Kidney capillary endothelial cell (primary cell): ENCODE measurements around the gene OPCML.

Experiments
- DNase-seq: peaks from one replicate; pipeline ENCODE4 v3.0.0-alpha.2; 2018; ENCODE audit warnings: low spot score

OPCML gene

DNA sequence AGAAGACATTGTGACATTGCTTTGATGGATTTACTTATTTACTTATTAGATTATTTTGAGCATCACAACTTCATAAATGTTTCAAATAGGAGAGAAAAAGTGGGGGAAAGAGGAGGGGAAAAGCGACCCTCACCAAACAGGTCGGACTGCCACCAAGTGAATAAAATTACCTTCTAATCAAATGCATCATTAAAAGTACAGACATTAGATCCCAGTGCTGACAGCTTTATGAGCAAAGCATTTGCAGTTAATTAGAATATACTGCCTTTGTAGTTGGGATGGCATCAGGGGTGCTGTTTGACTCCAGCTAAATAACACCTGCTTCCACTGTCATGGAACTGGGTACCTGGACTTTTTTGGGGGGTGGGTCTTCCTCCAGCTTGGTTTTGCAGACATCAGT lies 299.6 kb downstream of the OPCML start:
- no peak for DNase-seq

DNA sequence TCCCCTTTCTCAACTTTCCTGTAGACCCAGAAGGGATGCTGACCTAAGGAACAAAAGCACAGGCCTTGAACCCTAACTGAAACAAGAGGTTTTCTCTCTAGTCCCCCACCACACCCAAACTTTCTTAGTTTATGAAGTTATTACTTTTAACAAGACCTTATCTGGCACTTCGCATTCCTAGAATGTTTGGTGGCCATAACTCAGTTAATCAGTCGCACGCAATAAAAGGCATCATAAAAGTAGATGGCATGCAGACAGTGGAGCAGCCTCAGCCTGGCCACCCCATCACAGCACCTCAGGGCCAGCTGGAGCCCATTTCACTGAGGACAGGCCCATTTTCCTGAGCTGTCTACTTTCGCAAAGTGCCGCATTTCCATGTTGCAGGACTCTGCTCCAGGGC lies 301.9 kb downstream of the OPCML start:
- no peak for DNase-seq

- DNase-seq: no peak
Measured at GRCh38 chr11:133228471-133229329, 303.6 kb downstream of the OPCML start.

GRCh38 chr11:133227632-133228111 lies 304.6 kb downstream of the OPCML start:
- DNase-seq: no peak

- no peak for DNase-seq
Measured at GRCh38 chr11:133224271-133224670, 308.0 kb downstream of the OPCML start.

DNA sequence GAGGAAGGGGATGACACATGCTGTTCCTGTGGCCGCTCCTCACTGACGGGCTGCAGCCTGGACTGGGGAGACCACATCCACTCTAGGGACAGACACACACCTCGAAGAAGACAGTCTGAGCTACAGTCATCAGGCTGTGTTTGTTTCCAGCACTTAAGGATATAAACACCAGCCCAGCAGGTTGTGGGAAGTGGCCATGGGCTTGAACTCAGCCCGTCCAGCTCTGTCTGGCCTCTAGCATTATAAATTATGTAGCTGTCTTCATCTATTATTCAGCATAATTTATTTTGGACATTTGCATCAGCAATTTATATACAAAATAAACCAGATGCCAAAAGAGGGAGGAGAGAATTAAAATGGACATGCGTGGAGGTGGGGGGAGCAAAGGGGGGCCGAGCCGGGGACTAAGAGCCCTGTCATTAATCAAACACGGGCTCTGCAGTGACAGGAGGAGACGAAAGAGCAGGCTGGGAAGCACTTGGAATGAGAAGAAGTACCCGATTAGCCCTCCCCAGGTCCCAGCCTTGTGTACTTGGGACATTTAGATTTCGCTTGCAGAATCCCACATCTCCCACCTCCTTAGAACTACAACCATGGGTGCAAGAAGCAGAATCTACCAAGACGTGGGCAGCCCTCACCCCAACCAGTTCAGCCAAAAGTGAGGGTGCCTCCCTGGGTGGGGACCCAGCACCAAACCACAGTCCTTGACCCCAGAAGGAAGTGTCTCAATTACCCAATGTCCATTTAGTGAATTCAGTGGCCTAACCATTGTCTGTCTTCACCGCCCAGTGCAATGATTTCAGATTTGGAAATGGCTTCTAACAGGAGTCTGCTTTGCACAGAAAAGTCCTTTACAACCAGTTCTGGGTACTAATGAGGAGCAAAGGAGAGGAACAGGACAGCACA lies 309.6 kb downstream of the OPCML start:
- DNase-seq: no peak

DNA sequence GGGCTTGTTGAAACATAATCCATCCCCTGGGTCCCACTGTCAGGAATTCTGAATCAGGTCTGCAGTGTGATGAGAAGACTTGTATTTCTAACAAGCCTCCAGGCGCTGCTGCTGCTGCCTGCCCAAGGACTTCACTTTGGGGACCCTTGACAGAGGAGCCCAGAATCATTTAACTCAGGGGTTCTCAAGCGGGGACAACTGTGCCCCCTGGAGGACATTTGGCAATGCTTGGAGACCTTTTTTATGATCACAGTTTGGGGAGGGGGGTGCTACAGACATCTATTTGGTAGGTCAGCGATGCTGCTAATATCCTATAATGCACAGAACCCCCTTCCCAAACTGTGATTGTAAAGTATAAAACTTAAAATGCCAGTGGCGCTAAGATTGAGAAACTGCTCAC lies 312.8 kb downstream of the OPCML start:
- no peak for DNase-seq

DNA sequence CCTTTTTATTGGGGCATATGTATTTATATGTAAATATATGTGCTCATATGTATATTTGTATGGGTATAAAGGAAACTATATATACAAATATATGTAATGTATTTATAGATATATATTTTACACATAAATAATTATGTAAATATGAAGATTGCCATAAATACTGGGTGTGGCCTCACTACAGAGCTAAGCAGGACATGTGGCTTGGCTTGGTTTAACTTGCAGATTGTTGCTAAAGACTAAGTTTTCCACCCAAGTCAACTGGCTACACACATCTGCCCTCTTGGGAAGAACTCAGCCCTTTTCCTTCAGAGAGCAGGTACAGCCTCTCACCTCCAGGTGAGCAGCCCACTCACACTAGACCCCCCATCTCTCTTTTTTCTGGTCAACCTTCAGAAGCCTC lies 315.5 kb downstream of the OPCML start:
- no peak for DNase-seq

DNA sequence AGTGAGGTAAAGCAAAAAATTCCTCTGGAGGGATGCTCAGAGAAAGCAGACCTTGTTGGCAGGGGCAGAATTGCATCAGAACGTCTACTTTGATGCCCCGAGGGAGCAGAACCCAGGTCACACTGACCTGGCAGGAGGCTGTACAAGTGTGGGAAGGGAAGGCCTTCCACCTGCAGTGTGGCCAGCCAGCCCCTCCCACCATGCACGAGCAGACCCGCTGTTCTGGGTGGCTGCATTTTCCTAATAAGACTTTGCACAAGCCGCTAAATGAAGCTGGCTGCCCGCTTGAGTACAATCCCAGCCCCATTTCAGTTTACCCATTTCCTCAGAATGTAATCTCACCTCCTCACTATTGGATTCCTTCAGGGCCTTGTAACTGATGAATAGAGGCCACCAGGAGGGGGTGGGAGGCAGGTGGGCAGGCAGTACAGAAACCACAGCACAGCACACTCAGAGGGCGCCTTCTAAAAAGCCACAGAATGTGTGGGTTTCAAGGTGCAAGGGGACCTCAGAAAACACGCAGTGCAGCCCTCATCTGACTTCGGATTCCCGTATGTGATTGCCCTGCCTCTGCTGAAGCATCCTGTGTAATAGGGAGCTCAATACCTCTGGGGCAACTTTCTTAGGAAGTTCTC lies 316.6 kb downstream of the OPCML start:
- DNase-seq: no peak

DNA sequence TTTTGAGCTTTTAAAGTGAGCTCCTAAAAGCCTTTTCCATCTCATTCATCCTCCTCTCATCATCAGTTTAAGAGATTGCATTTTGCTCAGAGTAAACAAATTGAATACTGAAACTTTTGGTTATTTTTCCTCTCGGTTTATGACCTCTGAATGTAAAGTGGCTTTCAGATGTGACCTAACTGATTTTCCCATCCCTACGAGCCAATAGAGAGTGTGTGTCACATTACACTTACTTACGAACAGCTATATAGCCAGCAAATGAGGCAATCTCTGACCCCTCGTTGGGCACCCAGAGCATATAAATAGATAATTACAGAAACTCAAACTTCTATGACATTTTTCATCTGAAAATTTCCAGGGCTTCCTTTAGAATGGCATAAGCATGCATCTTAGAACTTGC lies 317.7 kb downstream of the OPCML start:
- no peak for DNase-seq

DNA sequence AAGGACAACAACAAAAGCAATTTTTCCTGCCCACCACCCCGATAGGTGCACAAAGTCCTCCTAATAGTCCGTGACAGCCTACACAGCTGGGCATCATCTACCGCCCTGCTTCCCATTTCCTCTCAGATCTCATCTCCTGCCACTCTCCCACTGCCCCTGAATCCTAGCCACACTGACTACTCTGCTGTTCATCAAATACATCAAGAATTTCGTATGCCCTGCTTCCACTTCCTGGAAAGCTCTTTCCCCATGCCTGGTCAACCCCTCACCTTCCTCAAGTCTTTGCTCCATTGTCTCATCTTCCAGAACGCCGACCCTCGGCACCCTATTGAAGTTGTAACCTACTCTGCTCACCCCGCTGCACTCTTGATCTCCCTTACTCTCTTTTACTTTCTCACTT lies 320.1 kb downstream of the OPCML start:
- DNase-seq: no peak

GRCh38 chr11:133207995-133208394 lies 324.3 kb downstream of the OPCML start:
- no peak for DNase-seq

DNA sequence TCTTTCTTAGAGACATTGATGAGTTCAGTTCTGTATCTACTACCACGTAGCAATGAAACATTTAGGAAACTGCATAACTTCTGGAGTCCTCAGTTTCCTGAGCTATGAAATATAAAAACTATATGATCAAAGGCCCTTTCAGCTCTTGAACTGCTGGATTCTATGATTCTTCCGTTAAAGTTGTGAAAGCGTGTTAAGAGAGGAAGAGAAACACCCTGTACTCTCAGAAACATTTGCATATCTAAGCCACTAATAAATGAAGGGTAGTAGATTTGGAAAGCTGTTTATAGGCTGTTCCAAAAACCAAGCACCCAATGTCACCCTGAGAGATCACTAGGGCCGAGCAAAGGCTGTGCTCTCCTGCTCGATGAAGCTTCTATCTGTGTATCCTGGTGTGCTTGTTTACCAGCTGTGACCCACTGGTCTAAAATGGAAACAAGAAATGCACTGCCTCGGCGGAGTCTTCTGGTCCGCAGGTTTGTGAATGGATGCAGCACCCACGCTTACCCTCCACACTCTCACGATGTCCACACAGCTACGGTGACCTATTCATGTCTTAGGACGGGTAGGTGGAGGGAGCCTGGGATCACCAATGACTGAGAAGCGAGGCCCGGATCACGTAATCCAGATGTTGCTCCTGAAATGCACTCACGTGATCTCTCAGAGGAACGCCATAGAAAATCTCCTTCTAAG lies 325.8 kb downstream of the OPCML start:
- DNase-seq: no peak

GRCh38 chr11:133204158-133204557 lies 328.1 kb downstream of the OPCML start:
- no peak for DNase-seq

GRCh38 chr11:133202816-133203215 lies 329.5 kb downstream of the OPCML start:
- no peak for DNase-seq

DNA sequence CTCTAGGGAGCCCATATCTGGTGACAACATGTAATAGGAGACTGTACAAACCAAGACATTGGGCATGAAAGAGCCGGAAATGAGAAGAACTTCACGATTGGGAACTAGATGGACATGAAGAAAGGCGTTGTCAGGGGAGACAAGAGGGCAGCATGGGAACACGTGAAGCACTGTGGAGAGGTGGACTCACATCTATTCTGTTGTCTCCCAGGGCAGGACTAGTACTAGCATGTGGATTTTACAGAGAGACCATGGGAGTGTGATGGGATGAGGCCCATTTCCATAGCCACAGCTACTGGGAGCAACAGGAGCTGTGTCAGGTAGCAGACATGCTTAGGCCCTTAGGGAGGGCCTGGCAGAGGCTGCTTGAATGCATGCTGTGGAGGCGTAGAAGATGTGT lies 333.9 kb downstream of the OPCML start:
- DNase-seq: no peak

DNA sequence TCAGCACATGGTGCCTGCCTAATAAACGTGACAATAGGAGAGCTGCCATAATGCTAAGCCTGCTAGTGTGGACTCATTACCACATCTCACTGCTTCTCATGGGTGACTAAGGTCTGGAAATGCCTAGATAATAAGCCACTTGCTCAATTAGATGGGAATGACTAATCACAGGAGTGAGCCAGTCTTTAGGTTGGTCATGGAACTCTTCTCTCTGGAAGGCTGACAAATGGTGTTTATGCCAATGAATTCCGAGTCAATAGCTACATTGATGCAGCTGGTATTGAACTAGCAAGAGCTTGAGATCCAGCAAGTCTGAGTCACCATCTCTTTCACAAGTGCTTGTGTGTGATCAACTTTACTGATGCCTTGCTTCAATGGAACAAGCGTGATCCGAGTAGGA lies 334.9 kb downstream of the OPCML start:
- no peak for DNase-seq

- DNase-seq: no peak
Measured at GRCh38 chr11:133191931-133192330, 340.4 kb downstream of the OPCML start.

GRCh38 chr11:133181667-133182066 lies 350.6 kb downstream of the OPCML start:
- DNase-seq: no peak

- no peak for DNase-seq
Measured at GRCh38 chr11:133181066-133181465, 351.2 kb downstream of the OPCML start.

DNA sequence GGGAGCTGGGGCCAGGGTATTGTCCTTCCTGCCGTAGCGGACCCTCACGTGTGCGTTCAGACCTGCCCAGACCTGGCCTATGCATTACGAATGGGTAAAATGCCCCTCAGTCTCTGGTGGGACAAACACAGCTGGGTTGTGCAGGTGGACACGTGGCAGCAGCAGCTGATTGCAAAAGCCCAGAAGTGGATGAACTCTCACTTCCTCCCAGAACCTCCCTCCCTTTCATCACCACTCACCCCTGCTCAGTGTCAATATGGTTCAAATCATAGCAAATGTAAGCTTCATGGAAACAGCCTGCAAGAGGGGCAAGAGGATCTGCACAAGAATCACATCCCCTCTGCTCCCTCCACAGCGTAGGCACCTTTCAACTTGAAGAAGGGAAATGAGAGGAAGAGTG lies 352.1 kb downstream of the OPCML start:
- no peak for DNase-seq

DNA sequence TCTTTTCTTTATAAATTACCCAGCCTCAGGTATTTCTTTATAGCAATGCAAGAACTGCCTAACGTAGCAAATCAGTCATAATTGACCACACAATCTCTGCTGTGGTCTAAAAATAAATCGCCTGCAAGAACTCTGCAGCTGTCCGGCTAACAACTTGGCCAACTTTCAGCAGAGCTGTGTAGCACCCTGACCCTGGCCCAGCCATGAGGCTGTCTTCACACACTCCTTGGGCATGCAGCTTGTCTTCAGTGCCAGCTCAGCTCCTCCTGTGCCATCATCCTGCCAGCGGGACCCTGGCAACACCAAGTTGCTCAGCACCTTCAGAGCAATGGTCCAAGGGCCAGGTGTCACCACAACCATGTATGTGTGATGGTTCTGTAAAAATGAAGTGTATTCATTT lies 355.6 kb downstream of the OPCML start:
- no peak for DNase-seq
